ENCODE data around the gene SRRD.

DNA sequence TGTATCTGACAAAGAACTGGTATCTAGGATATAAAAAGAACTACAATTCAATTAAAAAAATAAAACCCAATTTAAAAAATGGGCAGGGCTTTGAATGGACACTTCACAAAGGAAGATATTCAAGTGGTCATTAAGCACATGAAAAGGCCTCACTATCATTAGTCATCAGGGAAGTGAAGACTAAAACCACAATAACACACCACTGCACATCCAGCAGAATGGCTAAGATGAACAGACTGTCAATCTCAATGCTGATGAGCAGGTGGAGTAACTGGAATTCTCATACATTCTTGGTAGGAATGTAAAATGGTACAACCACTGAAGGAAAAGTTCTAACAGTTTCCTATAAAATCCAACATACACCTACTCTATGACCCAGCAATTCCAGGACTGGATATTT is 9.0 kb upstream of the SRRD start:
- TF ChIP-seq, protein P1, sequence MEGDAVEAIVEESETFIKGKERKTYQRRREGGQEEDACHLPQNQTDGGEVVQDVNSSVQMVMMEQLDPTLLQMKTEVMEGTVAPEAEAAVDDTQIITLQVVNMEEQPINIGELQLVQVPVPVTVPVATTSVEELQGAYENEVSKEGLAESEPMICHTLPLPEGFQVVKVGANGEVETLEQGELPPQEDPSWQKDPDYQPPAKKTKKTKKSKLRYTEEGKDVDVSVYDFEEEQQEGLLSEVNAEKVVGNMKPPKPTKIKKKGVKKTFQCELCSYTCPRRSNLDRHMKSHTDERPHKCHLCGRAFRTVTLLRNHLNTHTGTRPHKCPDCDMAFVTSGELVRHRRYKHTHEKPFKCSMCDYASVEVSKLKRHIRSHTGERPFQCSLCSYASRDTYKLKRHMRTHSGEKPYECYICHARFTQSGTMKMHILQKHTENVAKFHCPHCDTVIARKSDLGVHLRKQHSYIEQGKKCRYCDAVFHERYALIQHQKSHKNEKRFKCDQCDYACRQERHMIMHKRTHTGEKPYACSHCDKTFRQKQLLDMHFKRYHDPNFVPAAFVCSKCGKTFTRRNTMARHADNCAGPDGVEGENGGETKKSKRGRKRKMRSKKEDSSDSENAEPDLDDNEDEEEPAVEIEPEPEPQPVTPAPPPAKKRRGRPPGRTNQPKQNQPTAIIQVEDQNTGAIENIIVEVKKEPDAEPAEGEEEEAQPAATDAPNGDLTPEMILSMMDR (IDR thresholded peaks at IDR 0.05) = no peak
- TF ChIP-seq CREB1 (CRISPR knock-in tag; IDR thresholded peaks at IDR 0.05) (no peak), ZNF317 (CRISPR knock-in tag; IDR thresholded peaks at IDR 0.05; ENCODE audit: borderline replicate concordance, low read depth) (no peak), FOXP1 (CRISPR knock-in tag; IDR thresholded peaks at IDR 0.05; ENCODE audit: borderline replicate concordance) (no peak), CREM (CRISPR knock-in tag; IDR thresholded peaks at IDR 0.05) (no peak), ATF1 (CRISPR knock-in tag; IDR thresholded peaks at IDR 0.05) (no peak), ZNF232 (CRISPR knock-in tag; IDR thresholded peaks at IDR 0.05) (no peak), CBFB (CRISPR knock-in tag; IDR thresholded peaks at IDR 0.05; ENCODE audit: low read depth) (no peak), NFYB (CRISPR knock-in tag; conservative IDR thresholded peaks at IDR 0.05; ENCODE audit: low read depth) (no peak), SP1 (CRISPR knock-in tag; conservative IDR thresholded peaks at IDR 0.05) (no peak)
- TF ChIP-seq, protein P2, sequence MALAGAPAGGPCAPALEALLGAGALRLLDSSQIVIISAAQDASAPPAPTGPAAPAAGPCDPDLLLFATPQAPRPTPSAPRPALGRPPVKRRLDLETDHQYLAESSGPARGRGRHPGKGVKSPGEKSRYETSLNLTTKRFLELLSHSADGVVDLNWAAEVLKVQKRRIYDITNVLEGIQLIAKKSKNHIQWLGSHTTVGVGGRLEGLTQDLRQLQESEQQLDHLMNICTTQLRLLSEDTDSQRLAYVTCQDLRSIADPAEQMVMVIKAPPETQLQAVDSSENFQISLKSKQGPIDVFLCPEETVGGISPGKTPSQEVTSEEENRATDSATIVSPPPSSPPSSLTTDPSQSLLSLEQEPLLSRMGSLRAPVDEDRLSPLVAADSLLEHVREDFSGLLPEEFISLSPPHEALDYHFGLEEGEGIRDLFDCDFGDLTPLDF (CRISPR knock-in tag; IDR thresholded peaks at IDR 0.05) = no peak
- TF ChIP-seq, protein P3, sequence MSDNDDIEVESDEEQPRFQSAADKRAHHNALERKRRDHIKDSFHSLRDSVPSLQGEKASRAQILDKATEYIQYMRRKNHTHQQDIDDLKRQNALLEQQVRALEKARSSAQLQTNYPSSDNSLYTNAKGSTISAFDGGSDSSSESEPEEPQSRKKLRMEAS (CRISPR knock-in tag; IDR thresholded peaks at IDR 0.05) = no peak
- TF ChIP-seq, protein P4, sequence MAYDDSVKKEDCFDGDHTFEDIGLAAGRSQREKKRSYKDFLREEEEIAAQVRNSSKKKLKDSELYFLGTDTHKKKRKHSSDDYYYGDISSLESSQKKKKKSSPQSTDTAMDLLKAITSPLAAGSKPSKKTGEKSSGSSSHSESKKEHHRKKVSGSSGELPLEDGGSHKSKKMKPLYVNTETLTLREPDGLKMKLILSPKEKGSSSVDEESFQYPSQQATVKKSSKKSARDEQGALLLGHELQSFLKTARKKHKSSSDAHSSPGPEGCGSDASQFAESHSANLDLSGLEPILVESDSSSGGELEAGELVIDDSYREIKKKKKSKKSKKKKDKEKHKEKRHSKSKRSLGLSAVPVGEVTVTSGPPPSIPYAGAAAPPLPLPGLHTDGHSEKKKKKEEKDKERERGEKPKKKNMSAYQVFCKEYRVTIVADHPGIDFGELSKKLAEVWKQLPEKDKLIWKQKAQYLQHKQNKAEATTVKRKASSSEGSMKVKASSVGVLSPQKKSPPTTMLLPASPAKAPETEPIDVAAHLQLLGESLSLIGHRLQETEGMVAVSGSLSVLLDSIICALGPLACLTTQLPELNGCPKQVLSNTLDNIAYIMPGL (CRISPR knock-in tag; IDR thresholded peaks at IDR 0.05) = no peak
- TF ChIP-seq, protein P5, sequence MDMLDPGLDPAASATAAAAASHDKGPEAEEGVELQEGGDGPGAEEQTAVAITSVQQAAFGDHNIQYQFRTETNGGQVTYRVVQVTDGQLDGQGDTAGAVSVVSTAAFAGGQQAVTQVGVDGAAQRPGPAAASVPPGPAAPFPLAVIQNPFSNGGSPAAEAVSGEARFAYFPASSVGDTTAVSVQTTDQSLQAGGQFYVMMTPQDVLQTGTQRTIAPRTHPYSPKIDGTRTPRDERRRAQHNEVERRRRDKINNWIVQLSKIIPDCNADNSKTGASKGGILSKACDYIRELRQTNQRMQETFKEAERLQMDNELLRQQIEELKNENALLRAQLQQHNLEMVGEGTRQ (CRISPR knock-in tag; IDR thresholded peaks at IDR 0.05) = no peak
